ENCODE measurements around the gene CGB5.
A peak's percentile ranks its signal among the peaks of the same experiment; 100 is the strongest.

CGB5 gene

GRCh38 chr19:49059053-49059452, 15.4 kb downstream of the CGB5 start:
- no peak for DNase-seq

DNA sequence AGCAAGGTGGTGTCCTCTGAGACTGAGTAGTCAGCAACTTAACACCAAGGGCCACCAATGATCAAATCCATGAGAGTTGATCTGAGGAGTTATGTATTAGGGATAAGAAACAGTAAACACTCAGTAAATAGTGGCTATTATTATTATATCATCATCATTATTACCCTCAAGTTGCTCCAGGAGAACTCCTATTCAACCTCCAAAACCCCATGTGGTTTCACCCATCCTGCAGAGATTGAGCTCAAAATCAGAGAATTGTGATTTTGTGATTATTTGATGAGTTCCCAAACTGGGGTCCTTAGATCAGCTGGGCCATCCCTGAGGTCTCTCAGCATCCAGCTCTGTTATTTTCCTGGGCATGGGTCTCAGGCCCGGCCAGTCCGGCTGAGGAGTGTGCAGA, 17.4 kb downstream of the CGB5 start:
- no peak for DNase-seq

DNA sequence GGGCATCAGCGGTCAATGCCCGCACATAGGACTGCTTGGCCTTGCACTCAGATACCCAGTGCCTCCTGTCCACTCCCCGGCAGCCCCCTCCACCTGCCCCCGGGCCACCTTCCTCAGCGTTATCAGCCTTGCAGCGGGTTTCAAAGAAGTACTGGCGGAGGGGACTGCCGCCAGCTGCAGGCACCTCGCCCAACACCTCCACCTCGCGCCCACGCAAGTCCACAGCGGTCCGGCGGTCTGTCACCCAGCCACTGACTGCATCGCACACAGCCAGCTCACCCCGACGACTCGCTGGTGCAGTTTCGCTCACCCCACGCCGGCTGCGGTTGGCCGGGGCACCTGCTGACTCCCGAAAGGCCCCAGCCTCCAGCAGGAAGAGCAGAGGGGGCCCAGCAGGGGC, 17.8 kb downstream of the CGB5 start:
- DNase-seq = no peak

- DNase-seq = no peak
Measured at GRCh38 chr19:49064029-49064629, 20.5 kb downstream of the CGB5 start.

- DNase-seq = no peak
Measured at GRCh38 chr19:49064768-49065611, 21.3 kb downstream of the CGB5 start, which contains the start of gene NTF4. NTF4 (minus strand) TSS chr19:49064818; CDS start chr19:49061997, 2,821 bp downstream.

DNA sequence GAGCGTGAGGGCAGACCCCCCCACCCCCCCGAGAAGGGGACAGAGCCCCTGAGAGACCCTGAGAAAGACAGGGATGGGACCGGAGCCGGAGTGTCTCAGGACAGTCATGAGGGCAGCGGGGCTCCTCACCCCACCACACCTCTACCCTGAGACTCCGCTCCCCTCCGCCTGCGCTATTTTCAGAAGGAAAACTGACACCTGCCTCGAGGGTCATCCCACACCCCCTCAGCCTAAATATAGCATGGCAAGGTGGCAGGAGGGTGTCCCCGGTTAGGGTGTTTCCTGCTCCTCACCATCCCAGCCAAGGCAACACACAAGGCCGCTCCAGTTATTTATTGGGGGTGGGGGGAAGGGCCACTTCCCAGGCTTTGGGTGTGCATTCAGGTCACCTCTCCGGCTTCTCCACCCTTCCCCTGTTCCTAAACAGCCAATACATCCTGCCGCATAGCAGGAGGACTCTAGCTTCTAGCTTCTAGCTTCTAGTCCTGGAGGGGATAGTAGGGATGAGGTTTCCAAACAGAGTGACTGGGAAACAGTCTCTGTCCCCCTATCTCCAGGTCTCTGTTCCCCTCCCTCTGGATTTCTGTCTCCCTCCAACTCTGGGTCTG, 22.4 kb downstream of the CGB5 start:
- no peak for DNase-seq

- no peak for DNase-seq
Measured at GRCh38 chr19:49067554-49067953, 23.9 kb downstream of the CGB5 start.

GRCh38 chr19:49069026-49069425, 25.4 kb downstream of the CGB5 start:
- DNase-seq = no peak

DNA sequence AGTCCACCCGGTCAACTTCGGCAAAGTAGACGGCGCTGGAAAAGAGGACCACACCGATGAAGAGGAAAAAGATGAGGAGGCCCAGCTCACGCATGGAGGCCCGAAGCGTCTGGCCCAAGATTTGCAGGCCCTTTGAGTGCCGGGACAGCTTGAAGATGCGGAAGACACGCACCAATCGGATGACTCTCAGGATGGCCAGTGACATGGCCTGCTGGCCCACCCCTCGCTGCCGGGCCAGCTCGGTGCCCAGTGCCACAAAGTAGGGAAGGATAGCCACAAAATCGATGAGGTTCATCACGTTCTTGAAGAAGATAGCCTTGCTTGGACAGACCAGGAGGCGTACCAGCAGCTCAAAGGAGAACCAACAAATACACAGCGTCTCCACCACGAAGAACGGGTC, 26.8 kb downstream of the CGB5 start:
- DNase-seq = no peak

DNA sequence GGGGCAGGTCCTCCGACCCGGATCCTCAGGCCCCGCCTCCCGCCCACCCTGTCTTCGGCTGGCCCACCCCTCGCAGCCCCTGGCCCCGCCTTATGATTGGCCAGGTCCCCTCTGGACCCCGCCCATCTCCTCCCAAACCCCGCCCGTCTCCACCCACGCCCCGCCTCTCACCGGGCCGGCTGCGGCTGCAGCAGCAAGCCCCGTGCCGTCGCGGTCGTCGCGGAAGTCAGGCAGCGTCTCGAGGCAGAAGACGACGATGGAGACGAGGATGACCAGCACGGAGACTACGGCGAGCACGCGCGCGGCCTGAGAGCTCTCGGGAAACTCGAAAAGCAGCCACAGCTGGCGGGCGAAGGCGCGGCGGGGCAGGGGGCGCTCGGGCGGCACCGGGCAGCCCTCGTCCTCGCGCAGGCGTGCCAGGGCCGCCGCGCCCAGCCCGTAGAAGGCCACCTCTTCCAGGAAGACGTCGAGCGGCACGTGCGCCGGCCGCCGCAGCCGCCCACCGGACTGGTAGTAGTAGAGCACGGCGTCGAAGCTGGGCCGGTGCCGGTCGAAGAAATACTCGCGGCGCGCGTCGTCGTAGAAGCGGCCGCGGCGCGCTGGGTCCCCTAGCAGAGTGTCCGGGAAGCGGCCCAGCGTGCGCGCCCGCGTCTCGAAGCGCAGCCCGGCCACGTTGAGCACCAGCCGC, 28.4 kb downstream of the CGB5 start:
- peak; percentile 20 for DNase-seq

DNA sequence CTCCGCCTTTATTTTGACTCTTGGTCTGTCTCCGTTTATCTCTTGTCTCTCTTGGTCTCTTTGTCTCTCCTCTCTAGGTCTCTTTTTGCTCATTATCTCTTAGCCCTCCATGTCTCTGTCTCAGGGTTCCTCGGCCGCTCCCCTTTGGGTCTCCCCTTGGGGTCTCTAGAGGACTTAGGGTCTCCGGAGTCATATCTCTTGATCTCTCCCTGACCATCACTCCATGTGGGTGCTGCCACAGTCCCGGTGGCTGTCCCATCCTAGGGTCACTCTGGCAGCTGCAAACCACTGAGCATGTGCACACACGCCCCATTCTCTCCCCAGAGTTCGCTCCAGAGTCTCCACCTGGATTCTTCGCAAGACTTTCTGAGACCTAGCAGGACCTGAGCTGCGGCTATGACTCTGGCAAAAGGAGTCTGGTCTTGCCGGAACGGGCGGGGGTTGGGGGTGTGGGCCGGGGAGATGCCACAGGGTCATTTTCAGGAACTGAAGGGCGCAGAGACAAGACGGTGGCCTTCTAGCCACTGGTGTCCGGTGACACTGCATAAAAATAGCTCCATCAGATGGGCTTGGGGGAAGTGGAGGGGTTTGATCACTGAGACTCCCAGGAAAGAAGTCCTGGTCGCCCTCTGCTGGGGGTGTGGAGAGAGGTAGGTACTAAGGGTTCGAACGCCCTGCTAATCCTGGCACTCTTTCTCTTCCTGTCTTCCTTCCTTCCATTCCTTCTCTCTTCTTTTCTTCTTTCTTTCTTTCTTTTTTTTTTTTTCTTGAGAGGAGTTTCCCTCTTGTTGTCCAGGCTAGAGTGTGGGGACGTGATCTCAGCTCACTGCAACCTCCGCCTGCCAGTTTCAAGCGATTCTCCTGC, 30.1 kb downstream of the CGB5 start:
- DNase-seq = no peak

GRCh38 chr19:49074869-49075268, 31.2 kb downstream of the CGB5 start:
- peak; percentile 27 for DNase-seq

DNA sequence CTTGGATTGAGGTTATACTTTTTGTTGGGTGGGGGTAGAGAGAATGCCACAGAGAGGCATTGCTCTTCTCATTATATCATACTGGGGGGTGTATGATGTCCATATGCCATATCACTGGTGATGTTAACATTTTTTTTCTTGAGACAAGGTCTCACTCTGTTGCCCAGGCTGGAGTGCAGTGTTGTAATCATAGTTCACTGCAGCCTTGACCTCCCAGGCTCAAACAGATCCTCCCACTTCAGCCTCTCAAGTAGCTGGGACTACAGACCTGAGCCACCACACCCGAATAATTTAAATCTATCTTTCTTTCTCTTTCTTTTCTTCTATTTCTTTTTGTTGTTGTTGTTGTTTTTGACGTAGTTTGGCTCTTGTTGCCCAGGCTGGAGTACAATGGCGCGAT, 36.7 kb downstream of the CGB5 start:
- no peak for DNase-seq

GRCh38 chr19:49081273-49081672, 37.6 kb downstream of the CGB5 start:
- DNase-seq = no peak

- no peak for DNase-seq
Measured at GRCh38 chr19:49084206-49085019, 40.8 kb downstream of the CGB5 start.

DNA sequence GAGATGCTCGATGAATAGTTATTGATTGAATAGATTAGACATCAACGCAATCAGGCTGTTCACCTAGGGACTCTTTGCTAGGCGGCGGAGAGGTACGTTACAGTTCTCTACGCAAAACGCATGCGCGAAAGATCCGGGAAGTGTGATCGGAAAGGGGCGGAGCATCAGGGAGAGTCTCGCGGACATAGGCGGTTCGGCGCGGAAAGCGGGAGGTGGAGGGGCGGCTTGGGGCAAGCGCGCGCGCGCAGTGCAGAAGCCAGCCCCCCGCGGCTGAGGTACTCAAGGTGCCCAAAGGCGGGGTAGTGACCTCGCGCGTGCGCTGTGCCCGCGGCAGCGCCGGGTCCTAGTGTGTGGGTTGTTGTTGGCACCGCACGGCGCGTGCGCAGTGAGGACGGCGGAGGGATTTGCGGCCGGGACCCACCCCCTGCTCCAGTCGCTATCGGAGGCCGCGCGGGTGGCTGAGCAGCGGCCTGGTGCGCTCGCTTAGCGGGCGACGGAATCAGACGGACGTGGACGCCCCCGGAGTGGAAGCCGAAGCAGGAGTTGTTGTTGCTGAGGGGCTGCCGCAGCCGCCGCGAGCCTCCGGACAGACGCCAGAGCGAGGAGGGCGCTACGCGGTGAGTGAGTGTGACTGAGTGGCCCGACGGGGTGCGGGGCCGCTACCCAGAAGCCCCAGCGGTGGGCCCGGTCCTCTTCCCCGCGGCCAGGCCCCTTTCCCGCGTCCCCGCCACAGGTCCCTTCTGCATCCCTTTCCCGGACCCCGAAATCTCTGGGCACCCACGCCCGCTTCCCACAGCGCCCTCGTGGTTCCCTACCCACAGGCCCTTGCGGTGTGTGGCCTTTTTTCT, 41.6 kb downstream of the CGB5 start, which contains the start of gene SNRNP70:
Gene SNRNP70, plus strand, starts transcription at position 432 of the 848 bp plus-strand sequence. CDS start 964 bp downstream, outside the sequence.
- DNase-seq = peak; percentile 100

GRCh38 chr19:49085868-49086232, 42.2 kb downstream of the CGB5 start:
- no peak for DNase-seq

DNA sequence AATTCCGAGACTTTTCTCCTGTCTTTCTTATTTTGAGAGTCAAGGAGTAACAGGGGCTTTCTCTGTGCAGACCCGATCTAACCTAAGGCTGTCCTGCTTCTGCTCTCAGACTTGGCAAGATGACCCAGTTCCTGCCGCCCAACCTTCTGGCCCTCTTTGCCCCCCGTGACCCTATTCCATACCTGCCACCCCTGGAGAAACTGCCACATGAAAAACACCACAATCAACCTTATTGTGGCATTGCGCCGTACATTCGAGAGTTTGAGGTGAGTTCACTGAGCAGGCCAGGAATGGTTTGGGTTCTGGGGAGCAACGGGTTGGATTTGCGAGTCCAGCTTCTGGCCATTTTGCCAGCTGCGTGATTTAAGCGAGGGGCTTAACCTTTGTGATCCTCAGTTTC, 42.6 kb downstream of the CGB5 start:
- DNase-seq = no peak

GRCh38 chr19:49091391-49092038, 47.9 kb downstream of the CGB5 start:
- DNase-seq = no peak

DNA sequence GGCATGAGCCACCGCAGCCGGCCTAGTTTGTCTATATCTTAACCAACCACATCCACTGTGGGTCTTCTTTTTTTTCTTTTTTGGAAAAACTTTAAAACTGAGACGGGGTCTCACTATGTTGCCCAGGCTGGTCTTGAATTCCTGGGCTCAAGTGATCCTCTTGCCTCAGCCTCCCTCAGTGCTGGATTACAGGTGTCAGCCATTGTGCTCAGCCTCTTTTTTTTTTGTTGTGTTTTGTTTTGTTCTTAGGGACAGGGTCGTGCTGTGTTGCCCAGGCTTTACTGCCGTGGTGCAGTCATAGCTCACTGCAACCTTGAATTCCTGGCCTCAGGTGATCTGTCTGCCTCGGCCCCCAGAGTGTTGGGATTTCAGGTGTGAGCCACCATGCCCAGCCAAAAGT, 49.0 kb downstream of the CGB5 start:
- DNase-seq = no peak
